AG10803 (cell line): ENCODE data around the gene FAM204A.
A peak's percentile ranks its signal among the peaks of the same experiment; 100 is the strongest.

Experiments used
- DNase-seq: peaks from one replicate; pipeline ENCODE4 v3.0.0; 2010; ENCODE audit warnings: low read depth
- H3K4me3 ChIP-seq: 2 replicates; pipeline ENCODE4 v1.5.1; 2011; ENCODE audit warnings: mild to moderate bottlenecking, low read length, control low read depth
- CTCF ChIP-seq: conservative IDR thresholded peaks from 2 replicates; pipeline ENCODE4 v1.5.1; 2011; ENCODE audit warnings: mild to moderate bottlenecking, low read length, control low read depth, inconsistent platforms

Gene FAM204A

DNA sequence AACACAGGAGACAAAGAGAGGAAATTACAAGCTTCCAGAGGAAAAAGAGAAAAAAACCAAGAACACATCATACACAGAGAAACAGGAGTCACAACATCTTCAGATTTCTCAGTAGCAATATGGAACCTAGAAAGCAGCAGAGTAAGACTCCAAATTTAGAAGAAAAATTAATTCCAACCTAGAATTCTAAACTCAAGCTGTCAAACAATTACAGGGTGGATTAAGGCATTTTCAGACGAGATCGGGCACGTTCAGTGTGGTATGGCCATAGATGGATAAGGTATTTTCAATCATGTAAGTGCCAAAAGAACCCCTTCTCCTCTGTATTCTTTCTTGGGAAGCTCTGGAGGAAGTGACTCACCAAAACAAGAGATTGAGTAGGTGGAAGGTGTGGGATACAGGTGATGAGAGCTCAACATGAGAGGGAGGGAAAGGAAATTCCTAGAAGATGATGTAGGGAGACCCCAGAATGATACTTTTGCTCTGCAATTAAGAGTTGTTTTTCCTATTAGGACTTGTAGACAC, 51.6 kb downstream of the FAM204A start:
- no peak for DNase-seq
- no peak for TF ChIP-seq CTCF
- no peak overlapping the region for H3K4me3 ChIP-seq

DNA sequence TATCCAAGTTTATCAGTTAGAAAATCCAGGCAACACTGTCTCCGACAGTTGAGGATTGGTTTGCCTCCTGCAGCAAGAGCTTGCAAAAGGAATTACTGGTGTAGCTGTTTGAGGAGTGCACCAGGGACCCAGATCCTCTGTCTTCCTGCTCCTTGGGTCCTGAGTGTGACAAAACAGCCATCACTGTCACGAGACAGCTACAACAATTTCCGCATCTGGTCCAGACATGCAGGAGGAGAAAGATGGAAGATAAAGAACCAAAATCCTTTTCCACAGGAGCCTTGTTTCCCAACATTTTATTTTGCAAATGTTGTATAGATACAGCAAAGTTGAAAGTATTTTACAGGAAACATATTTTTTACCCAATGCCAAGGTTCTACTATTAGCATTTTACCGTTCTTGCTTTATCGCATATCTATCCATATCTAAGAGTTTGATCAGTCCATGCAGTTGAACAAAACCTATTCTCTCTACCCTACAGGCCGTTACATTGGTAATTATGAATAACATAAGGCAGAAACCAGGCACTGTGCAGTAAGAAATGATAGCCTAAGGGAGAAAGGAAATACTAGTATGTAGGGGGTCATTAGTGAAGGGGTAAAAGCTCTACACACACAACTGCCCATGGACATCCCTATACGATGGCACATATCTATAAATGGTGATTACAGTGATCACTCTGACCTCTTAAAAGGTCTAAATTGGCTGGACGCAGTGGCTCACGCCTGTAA, 54.9 kb downstream of the FAM204A start:
- DNase-seq = no peak
- no peak for TF ChIP-seq CTCF
- no peak overlapping the region for H3K4me3 ChIP-seq

- DNase-seq = no peak
- TF ChIP-seq CTCF = no peak
- no peak overlapping the region for H3K4me3 ChIP-seq
Measured at GRCh38 chr10:118286051-118286838, 55.9 kb downstream of the FAM204A start.

DNA sequence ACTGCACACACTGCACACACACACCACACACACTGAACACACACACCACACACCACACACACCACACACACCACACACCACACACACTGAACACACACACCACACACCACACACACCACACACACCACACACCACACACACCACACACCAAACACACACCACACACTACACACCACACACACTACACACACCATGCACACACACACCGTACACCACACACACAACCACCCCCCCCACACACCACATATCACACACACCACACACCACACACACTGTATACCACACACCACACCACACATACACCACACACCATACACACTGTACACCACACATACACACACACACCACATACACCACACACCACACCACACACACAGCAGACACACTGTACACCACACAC, 59.5 kb downstream of the FAM204A start:
- DNase-seq = no peak
- no peak overlapping the region for H3K4me3 ChIP-seq
- no peak for TF ChIP-seq CTCF

- H3K4me3 ChIP-seq = no peak overlapping the region
- TF ChIP-seq CTCF = no peak
- peak; percentile 6 for DNase-seq
Measured at GRCh38 chr10:118278649-118279048, 63.5 kb downstream of the FAM204A start.

DNA sequence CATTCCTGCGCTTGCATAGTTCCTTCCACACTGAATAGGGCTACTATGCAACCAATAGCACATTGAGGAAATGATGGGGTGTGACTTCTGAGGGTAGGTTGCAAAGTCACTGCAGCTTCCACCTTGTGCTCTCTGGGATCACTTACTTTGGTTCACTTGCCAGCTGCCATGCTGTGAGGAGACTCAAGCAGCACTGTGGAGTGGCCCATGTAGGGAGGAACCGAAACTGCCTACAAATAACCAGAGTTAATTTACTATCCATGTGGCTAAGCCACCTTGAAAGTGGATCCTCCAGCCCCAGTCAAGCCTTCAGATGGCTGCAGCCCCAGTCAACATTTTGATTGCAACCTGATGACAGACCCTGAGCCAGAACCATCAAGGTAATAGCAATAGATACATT, 64.3 kb downstream of the FAM204A start:
- no peak for TF ChIP-seq CTCF
- DNase-seq = no peak

GRCh38 chr10:118276727-118277126, 65.4 kb downstream of the FAM204A start:
- H3K4me3 ChIP-seq = no peak overlapping the region
- DNase-seq = no peak
- TF ChIP-seq CTCF = no peak

More for the DNA sequence above, 64.3 kb downstream of the FAM204A start:
- H3K4me3 ChIP-seq = no peak overlapping the region
